WTC11 (cell line): ENCODE results near the gene HCN1.

Experiments used
- FOXP1 ChIP-seq: sonication (generic); formaldehyde crosslinking; IDR thresholded peaks from 2 replicates; pipeline ENCODE4 v1.8.0; 2022; ENCODE audit warnings: missing genetic modification reagents, mild to moderate bottlenecking, moderate library complexity, borderline replicate concordance
- MYBL2 ChIP-seq: sonication (generic); formaldehyde crosslinking; IDR thresholded peaks from 2 replicates; pipeline ENCODE4 v1.8.1; 2023; ENCODE audit warnings: mild to moderate bottlenecking, moderate library complexity, missing genetic modification reagents
- ZNF317 ChIP-seq: sonication (generic); formaldehyde crosslinking; IDR thresholded peaks from 2 replicates; pipeline ENCODE4 v1.8.1; 2023; ENCODE audit warnings: low read depth, mild to moderate bottlenecking, moderate library complexity, missing genetic modification reagents, borderline replicate concordance
- TF ChIP-seq, protein P1 (sequence below): fragments of 200-600 bp; IDR thresholded peaks from 2 replicates; pipeline ENCODE4 v1.8.0; 2022; ENCODE audit warnings: antibody characterized with exemption

DNA sequence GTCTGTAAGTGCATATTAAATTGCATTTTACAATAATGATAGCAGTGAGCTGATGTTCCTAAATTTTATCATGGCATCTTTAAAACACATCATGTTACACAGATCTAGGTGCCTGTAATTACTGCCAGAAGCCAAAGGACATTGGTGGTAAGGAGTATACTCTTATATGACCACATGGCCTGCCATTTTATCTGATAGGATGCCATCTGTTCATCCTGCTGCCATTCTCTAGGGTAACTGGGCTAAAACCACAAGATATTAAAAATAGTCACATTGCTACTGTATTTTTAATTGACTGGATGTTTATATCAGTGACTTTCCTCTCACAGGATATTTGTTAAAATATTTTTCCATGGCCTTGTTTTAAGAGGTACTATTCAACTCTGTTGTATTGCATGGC is 53.1 kb downstream of the HCN1 start:
- TF ChIP-seq FOXP1 (CRISPR knock-in tag) = no peak
- no peak for TF ChIP-seq MYBL2 (CRISPR knock-in tag)
- TF ChIP-seq, protein P1, sequence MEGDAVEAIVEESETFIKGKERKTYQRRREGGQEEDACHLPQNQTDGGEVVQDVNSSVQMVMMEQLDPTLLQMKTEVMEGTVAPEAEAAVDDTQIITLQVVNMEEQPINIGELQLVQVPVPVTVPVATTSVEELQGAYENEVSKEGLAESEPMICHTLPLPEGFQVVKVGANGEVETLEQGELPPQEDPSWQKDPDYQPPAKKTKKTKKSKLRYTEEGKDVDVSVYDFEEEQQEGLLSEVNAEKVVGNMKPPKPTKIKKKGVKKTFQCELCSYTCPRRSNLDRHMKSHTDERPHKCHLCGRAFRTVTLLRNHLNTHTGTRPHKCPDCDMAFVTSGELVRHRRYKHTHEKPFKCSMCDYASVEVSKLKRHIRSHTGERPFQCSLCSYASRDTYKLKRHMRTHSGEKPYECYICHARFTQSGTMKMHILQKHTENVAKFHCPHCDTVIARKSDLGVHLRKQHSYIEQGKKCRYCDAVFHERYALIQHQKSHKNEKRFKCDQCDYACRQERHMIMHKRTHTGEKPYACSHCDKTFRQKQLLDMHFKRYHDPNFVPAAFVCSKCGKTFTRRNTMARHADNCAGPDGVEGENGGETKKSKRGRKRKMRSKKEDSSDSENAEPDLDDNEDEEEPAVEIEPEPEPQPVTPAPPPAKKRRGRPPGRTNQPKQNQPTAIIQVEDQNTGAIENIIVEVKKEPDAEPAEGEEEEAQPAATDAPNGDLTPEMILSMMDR = no peak
- TF ChIP-seq ZNF317 = no peak
